Astrocyte (in vitro differentiated cells and primary cell): Measurements from ENCODE around the gene RBX1. TPM values are rescaled to one million over a fixed set of nuclear protein-coding genes. Genes with fewer than 3 reads are reported as not detected.

ENCODE experiments used
- DNase-seq: peaks from one replicate; pipeline ENCODE4 v3.0.0-alpha.2; 2010; ENCODE audit warnings: low read depth
- FAIRE-seq: peaks from 2 replicates; lab custom pipeline; 2011; peaks lifted over from hg19 to GRCh38; lab: Jason Lieb, UNC
- H2AFZ ChIP-seq: 2 replicates; pipeline ENCODE4 v1.6.0; 2012; ENCODE audit warnings: low read depth, low read length, inconsistent platforms
- H3K27ac ChIP-seq: 2 replicates; pipeline ENCODE4 v1.5.1; 2011; ENCODE audit warnings: low read depth, low read length, inconsistent platforms
- H3K27me3 ChIP-seq: 2 replicates; pipeline ENCODE4 v1.6.0; 2011; ENCODE audit warnings: low read length, inconsistent platforms; ENCODE audit not compliant: insufficient read depth
- H3K36me3 ChIP-seq: 2 replicates; pipeline ENCODE4 v1.5.1; 2011; ENCODE audit warnings: low read length, inconsistent platforms; ENCODE audit not compliant: insufficient read depth
- H3K4me1 ChIP-seq: 2 replicates; pipeline ENCODE4 v1.5.1; 2011; ENCODE audit warnings: low read length, inconsistent platforms; ENCODE audit not compliant: insufficient read depth
- H3K4me2 ChIP-seq: 2 replicates; pipeline ENCODE4 v1.6.0; 2012; ENCODE audit warnings: low read length, inconsistent platforms
- H3K4me3 ChIP-seq: 2 replicates; pipeline ENCODE4 v1.5.1; 2011; ENCODE audit warnings: low read depth, mild to moderate bottlenecking, low read length, inconsistent platforms; ENCODE audit not compliant: insufficient read depth
- H3K79me2 ChIP-seq: 2 replicates; pipeline ENCODE4 v1.6.0; 2012; ENCODE audit warnings: mild to moderate bottlenecking, low read length, inconsistent platforms; ENCODE audit not compliant: insufficient read depth
- H3K9ac ChIP-seq: 2 replicates; pipeline ENCODE4 v1.6.0; 2012; ENCODE audit warnings: mild to moderate bottlenecking, low read length, inconsistent platforms
- H3K9me3 ChIP-seq: 2 replicates; pipeline ENCODE4 v1.5.1; 2012; ENCODE audit warnings: low read depth, mild to moderate bottlenecking, low read length, inconsistent platforms; ENCODE audit not compliant: insufficient read depth
- H4K20me1 ChIP-seq: 2 replicates; pipeline ENCODE4 v1.6.0; 2012; ENCODE audit warnings: low read length, inconsistent platforms; ENCODE audit not compliant: insufficient read depth
- H3K27ac Mint-ChIP-seq: one replicate; pipeline ENCODE4 v1.8.0; 2021; ENCODE audit warnings: mild to moderate bottlenecking, mixed read lengths; ENCODE audit not compliant: unreplicated experiment
- H3K27me3 Mint-ChIP-seq: one replicate; pipeline ENCODE4 v1.8.0; 2021; ENCODE audit warnings: low read depth, mixed read lengths; ENCODE audit not compliant: unreplicated experiment
- H3K36me3 Mint-ChIP-seq: one replicate; pipeline ENCODE4 v1.8.0; 2021; ENCODE audit warnings: low read depth, mixed read lengths; ENCODE audit not compliant: unreplicated experiment
- H3K4me1 Mint-ChIP-seq: one replicate; pipeline ENCODE4 v1.8.0; 2021; ENCODE audit warnings: low read depth, mixed read lengths; ENCODE audit not compliant: unreplicated experiment
- H3K4me3 Mint-ChIP-seq: one replicate; pipeline ENCODE4 v1.8.0; 2021; ENCODE audit warnings: mild to moderate bottlenecking, moderate library complexity, mixed read lengths; ENCODE audit not compliant: unreplicated experiment
- H3K9me3 Mint-ChIP-seq: one replicate; pipeline ENCODE4 v1.8.0; 2021; ENCODE audit warnings: mild to moderate bottlenecking, mixed read lengths; ENCODE audit not compliant: unreplicated experiment
- CTCF ChIP-seq: IDR thresholded peaks from 2 replicates; pipeline ENCODE4 v1.5.1; 2011; ENCODE audit warnings: low read depth, mild to moderate bottlenecking, inconsistent platforms, low read length, moderate library complexity; ENCODE audit not compliant: insufficient read depth
- EZH2 ChIP-seq: IDR thresholded peaks from 2 replicates; pipeline ENCODE4 v1.6.1; 2012; ENCODE audit warnings: mild to moderate bottlenecking, low read length, inconsistent platforms; ENCODE audit not compliant: insufficient read depth
- total RNA-seq: library from RNA; stranded (reverse); gene quantifications from 2 replicates; pipeline ENCODE4 v1.2.1, GENCODE V29; 2021

The RBX1 gene
- total RNA-seq, 1 donor from 2014 or later, result 54.6 TPM

GRCh38 chr22:40967111-40967760, 16.1 kb downstream of the RBX1 start:
- TF ChIP-seq CTCF (no peak), EZH2 (no peak)
- Histone ChIP-seq H3K27ac (no peak overlapping the region), H3K4me1 (no peaks in the 10 kb centered on the region), H3K36me3 (peaks cover 39% of the 10 kb centered on the region), H2AFZ (no peak overlapping the region), H3K9ac (no peak overlapping the region), H4K20me1 (peaks cover 45% of the 10 kb centered on the region), H3K27me3 (no peaks in the 10 kb centered on the region), H3K79me2 (peaks cover 36% of the 10 kb centered on the region), H3K9me3 (no peaks in the 10 kb centered on the region), H3K4me3 (no peak overlapping the region), H3K4me2 (no peak overlapping the region)
- Mint-ChIP-seq H3K4me1 (no peaks in the 10 kb centered on the region), H3K27me3 (no peaks in the 10 kb centered on the region), H3K36me3 (peaks cover 12% of the 10 kb centered on the region), H3K9me3 (no peaks in the 10 kb centered on the region), H3K27ac (no peak overlapping the region), H3K4me3 (no peak overlapping the region)
- FAIRE-seq (no peak), DNase-seq (no peak)

- no peak overlapping the region for H3K4me3 ChIP-seq
- peaks cover under 1% of the 10 kb centered on the region for H3K79me2 ChIP-seq
- DNase-seq, result no peak
- no peak overlapping the region for H3K9ac ChIP-seq
- H3K4me1 ChIP-seq, result no peaks in the 10 kb centered on the region
- H3K27ac ChIP-seq, result no peak overlapping the region
- peaks cover 3% of the 10 kb centered on the region for H3K36me3 Mint-ChIP-seq
- no peaks in the 10 kb centered on the region for H3K4me1 Mint-ChIP-seq
- H4K20me1 ChIP-seq, result peaks cover 14% of the 10 kb centered on the region
- no peaks in the 10 kb centered on the region for H3K27me3 Mint-ChIP-seq
- no peak overlapping the region for H3K27ac Mint-ChIP-seq
- FAIRE-seq, result no peak
- H3K9me3 Mint-ChIP-seq, result no peaks in the 10 kb centered on the region
- H3K4me2 ChIP-seq, result no peak overlapping the region
- H3K36me3 ChIP-seq, result peaks cover 16% of the 10 kb centered on the region
- no peaks in the 10 kb centered on the region for H3K9me3 ChIP-seq
- H3K4me3 Mint-ChIP-seq, result no peak overlapping the region
- H3K27me3 ChIP-seq, result no peaks in the 10 kb centered on the region
- TF ChIP-seq CTCF (no peak), EZH2 (no peak)
- H2AFZ ChIP-seq, result no peak overlapping the region
These were observed 21.4 kb downstream of the RBX1 start for GRCh38 chr22:40972587-40972986.

- peaks cover 3% of the 10 kb centered on the region for H3K36me3 Mint-ChIP-seq
- DNase-seq (no peak), FAIRE-seq (no peak)
These were observed 22.0 kb downstream of the RBX1 start for GRCh38 chr22:40973144-40973543.

More at GRCh38 chr22:40973144-40973543, 22.0 kb downstream of the RBX1 start:
- Mint-ChIP-seq H3K4me1 (no peaks in the 10 kb centered on the region), H3K9me3 (no peaks in the 10 kb centered on the region), H3K27ac (no peak overlapping the region), H3K4me3 (no peak overlapping the region), H3K27me3 (no peaks in the 10 kb centered on the region)
- Histone ChIP-seq H4K20me1 (peaks cover 14% of the 10 kb centered on the region), H3K36me3 (peaks cover 11% of the 10 kb centered on the region), H3K9ac (no peak overlapping the region), H3K27me3 (no peaks in the 10 kb centered on the region), H2AFZ (no peak overlapping the region), H3K9me3 (no peaks in the 10 kb centered on the region), H3K27ac (no peak overlapping the region), H3K4me1 (no peaks in the 10 kb centered on the region), H3K79me2 (no peaks in the 10 kb centered on the region), H3K4me3 (no peak overlapping the region), H3K4me2 (no peak overlapping the region)
- TF ChIP-seq CTCF (no peak), EZH2 (no peak)
